HL-60 (cell line): Measurements from ENCODE around the gene MAX.

Experiments used
- CTCF ChIP-seq: IDR thresholded peaks from one replicate; pipeline ENCODE4 v1.5.1; 2011; ENCODE audit warnings: low read length, control low read depth, inconsistent platforms; ENCODE audit not compliant: insufficient read depth
- GABPA ChIP-seq: IDR thresholded peaks from 2 replicates; pipeline ENCODE4 v1.6.1; 2012; ENCODE audit warnings: low read depth
- POLR2AphosphoS5 ChIP-seq: IDR thresholded peaks from 2 replicates; pipeline ENCODE4 v1.6.1; 2012; ENCODE audit warnings: low read depth
- REST ChIP-seq: IDR thresholded peaks from 2 replicates; pipeline ENCODE4 v1.6.1; 2012; ENCODE audit warnings: low read depth; ENCODE audit not compliant: insufficient replicate concordance
- SPI1 ChIP-seq: IDR thresholded peaks from 2 replicates; pipeline ENCODE4 v1.6.1; 2012; ENCODE audit warnings: low read depth, mild to moderate bottlenecking, borderline replicate concordance

GRCh38 chr14:65045006-65045405 lies 57.3 kb downstream of the MAX start:
- no peak for TF ChIP-seq CTCF
- no peak for TF ChIP-seq REST
- no peak for TF ChIP-seq GABPA
- no peak for TF ChIP-seq POLR2AphosphoS5
- TF ChIP-seq SPI1 = peak; percentile 55
